H1 (cell line): ENCODE results near the gene ZNFX1. TPM values are rescaled to one million over a fixed set of nuclear protein-coding genes. Genes with fewer than 3 reads are reported as not detected.

Source experiments
- ASH2L ChIP-seq: fragments of 200-600, 300-600 bp; sonication (generic); IDR thresholded peaks from one replicate; pipeline ENCODE4 v1.7.1; 2017; ENCODE audit warnings: low read length
- BACH1 ChIP-seq: IDR thresholded peaks from 2 replicates; pipeline ENCODE4 v1.6.1; 2012; ENCODE audit warnings: low read length, improper control_type of control experiment
- CHD2 ChIP-seq: IDR thresholded peaks from 2 replicates; pipeline ENCODE4 v1.6.1; 2012; ENCODE audit warnings: low read length, improper control_type of control experiment
- CREB1 ChIP-seq: IDR thresholded peaks from 2 replicates; pipeline ENCODE4 v1.6.1; 2012; ENCODE audit warnings: inconsistent platforms
- EP300 ChIP-seq, 2 experiments: IDR thresholded peaks; 1 replicate in 1 of 2; 2 replicates in 1 of 2; pipeline ENCODE4 v1.6.1; 2011 to 2012; ENCODE audit warnings: low read depth in 2 of 2, low read length in 2 of 2, mild to moderate bottlenecking in 2 of 2, borderline replicate concordance in 1 of 2, inconsistent platforms in 1 of 2, moderate library complexity in 1 of 2
- FOSL1 ChIP-seq: IDR thresholded peaks from 2 replicates; pipeline ENCODE4 v1.6.1; 2011; ENCODE audit warnings: mild to moderate bottlenecking, low read depth, low read length, moderate library complexity; ENCODE audit not compliant: insufficient read depth
- JUN ChIP-seq: IDR thresholded peaks from 2 replicates; pipeline ENCODE4 v1.6.1; 2011; ENCODE audit warnings: low read depth, mild to moderate bottlenecking, improper control_type of control experiment, low read length
- MAFK ChIP-seq: IDR thresholded peaks from 2 replicates; pipeline ENCODE4 v1.6.1; 2012; ENCODE audit warnings: low read depth, mild to moderate bottlenecking, improper control_type of control experiment, low read length
- POLR2A ChIP-seq, 2 experiments: IDR thresholded peaks; 1 replicate in 1 of 2; 2 replicates in 1 of 2; pipeline ENCODE4 v1.6.1; 2011; ENCODE audit warnings: low read depth in 2 of 2, low read length in 2 of 2, mild to moderate bottlenecking in 2 of 2; ENCODE audit errors: control extremely low read depth in 1 of 2
- RAD21 ChIP-seq, 2 experiments: IDR thresholded peaks in 1 of 2; conservative IDR thresholded peaks in 1 of 2; 2 replicates each; pipeline ENCODE4 v1.6.1; 2011; ENCODE audit warnings: low read depth in 2 of 2, low read length in 2 of 2, improper control_type of control experiment in 1 of 2, inconsistent platforms in 1 of 2, mild to moderate bottlenecking in 1 of 2, moderate library complexity in 1 of 2
- RXRA ChIP-seq: IDR thresholded peaks from 2 replicates; pipeline ENCODE4 v1.6.1; 2011; ENCODE audit warnings: low read depth, mild to moderate bottlenecking, low read length, moderate library complexity; ENCODE audit not compliant: insufficient read depth
- SAP30 ChIP-seq: fragments of 300-600 bp; sonication (generic); IDR thresholded peaks from 2 replicates; pipeline ENCODE4 v1.7.1; 2012; ENCODE audit warnings: low read length, moderate library complexity, mild to moderate bottlenecking, inconsistent platforms; ENCODE audit not compliant: insufficient read depth, insufficient replicate concordance
- SIRT6 ChIP-seq: IDR thresholded peaks from one replicate; pipeline ENCODE4 v1.7.1; 2012; ENCODE audit warnings: low read length, inconsistent platforms
- SP1 ChIP-seq: IDR thresholded peaks from 2 replicates; pipeline ENCODE4 v1.6.1; 2011; ENCODE audit warnings: low read depth, low read length
- TAF7 ChIP-seq: optimal IDR thresholded peaks from 2 replicates; pipeline ENCODE3; 2011; ENCODE audit warnings: low read depth, mild to moderate bottlenecking, inconsistent platforms, low read length, moderate library complexity, borderline replicate concordance
- TBP ChIP-seq: IDR thresholded peaks from 2 replicates; pipeline ENCODE4 v1.6.1; 2011; ENCODE audit warnings: low read depth, low read length, improper control_type of control experiment
- YY1 ChIP-seq: IDR thresholded peaks from 2 replicates; pipeline ENCODE4 v1.6.1; 2011; ENCODE audit warnings: low read depth, mild to moderate bottlenecking, low read length
- polyA plus RNA-seq, 7 experiments: library from polyadenylated mRNA; depleted of rRNA in 3 of 7; stranded (reverse) in 5 of 7; unstranded in 2 of 7; fragments of >200 nt in 5 of 7; fragments of 200-250 nt in 2 of 7; gene quantifications; 1 replicate in 5 of 7; 2 replicates in 1 of 7; 4 replicates in 1 of 7; pipeline versions ENCODE4 v1.2.1 to v1.2.3, GENCODE V29; 2011 to 2013; ENCODE audit warnings: missing spikeins in 2 of 7, mixed read lengths in 2 of 7
- total RNA-seq: library from RNA; stranded (reverse); fragmentation: NEBNext Ultra II Directional; extraction: Animal tissue kit (Norgen Biotek cat#: 25700); gene quantifications from 2 replicates; pipeline ENCODE4 v1.2.1, GENCODE V29; 2021
- TF ChIP-seq, protein P1 (sequence below), 3 experiments: IDR thresholded peaks; 1 replicate in 2 of 3; 2 replicates in 1 of 3; pipeline versions ENCODE4 v1.5.1 to v1.6.1; 2011; ENCODE audit warnings: low read length in 3 of 3, mild to moderate bottlenecking in 3 of 3, inconsistent platforms in 2 of 3, low read depth in 1 of 3, moderate library complexity in 1 of 3; ENCODE audit not compliant: insufficient read depth in 1 of 3; ENCODE audit errors: control extremely low read depth in 1 of 3
- TF ChIP-seq, protein P2 (sequence below): IDR thresholded peaks from 2 replicates; pipeline ENCODE4 v1.6.1; 2011; ENCODE audit warnings: low read length, improper control_type of control experiment
- TF ChIP-seq, protein P3 (sequence below): IDR thresholded peaks from 2 replicates; pipeline ENCODE4 v1.6.1; 2012; ENCODE audit warnings: inconsistent platforms

Gene ZNFX1
- total and polyA plus RNA-seq, 2 of the 8 experiments (the other 6 are each of a cell fraction or from before 2014, with no cell fraction given): 3.1 to 11.3 TPM

DNA sequence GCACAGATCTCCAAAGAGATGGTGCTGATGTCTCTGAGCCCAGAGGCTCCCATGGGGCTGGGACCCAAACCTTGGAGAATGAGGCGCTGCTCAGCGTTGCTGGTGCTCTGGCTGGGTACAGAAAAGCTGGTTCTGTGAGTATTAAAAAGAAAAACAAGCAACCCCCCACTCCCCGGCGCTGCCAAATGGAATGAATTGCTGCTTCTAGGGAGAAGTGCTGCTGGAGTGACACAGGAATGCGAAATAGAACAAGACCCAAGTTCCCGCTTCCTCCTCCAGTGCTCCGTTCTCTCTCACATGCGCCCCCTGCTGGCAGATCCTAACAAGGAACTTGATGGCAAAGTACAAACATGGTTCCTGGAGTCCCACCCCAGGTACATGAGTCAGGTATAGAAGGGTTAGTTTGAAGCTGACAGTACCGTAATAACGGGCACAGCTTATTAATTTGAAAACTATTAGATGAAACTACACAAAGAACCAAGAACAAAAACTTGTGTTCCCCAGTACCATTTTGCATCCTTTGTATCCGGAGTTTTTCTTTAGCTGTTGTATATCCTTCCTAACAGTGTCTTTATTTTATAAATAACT is 60.8 kb downstream of the ZNFX1 start (continued):
- peak; percentile 81 for TF ChIP-seq YY1
- no peak; a peak in 1 of 3 replicates for TF ChIP-seq POLR2A (IDR thresholded peaks at IDR 0.05; ENCODE audit: control extremely low read depth in 1 of 2, low read depth in 2 of 2, low read length in 2 of 2)
- TF ChIP-seq RAD21 (IDR thresholded peaks at IDR 0.05 in 1 of 2, conservative IDR thresholded peaks at IDR 0.05 in 1 of 2; ENCODE audit: low read depth in 2 of 2, low read length in 2 of 2): peak; percentile 68 to 78
- TF ChIP-seq FOSL1: no peak
- 0 out of 2 replicates have a peak, but pooled peaks have one; percentile 11 for TF ChIP-seq CREB1
- TF ChIP-seq SP1: 0 out of 2 replicates have a peak, but pooled peaks have one; percentile 28
- TF ChIP-seq BACH1: no peak
- TF ChIP-seq SIRT6: no peak
- TF ChIP-seq, protein P1, sequence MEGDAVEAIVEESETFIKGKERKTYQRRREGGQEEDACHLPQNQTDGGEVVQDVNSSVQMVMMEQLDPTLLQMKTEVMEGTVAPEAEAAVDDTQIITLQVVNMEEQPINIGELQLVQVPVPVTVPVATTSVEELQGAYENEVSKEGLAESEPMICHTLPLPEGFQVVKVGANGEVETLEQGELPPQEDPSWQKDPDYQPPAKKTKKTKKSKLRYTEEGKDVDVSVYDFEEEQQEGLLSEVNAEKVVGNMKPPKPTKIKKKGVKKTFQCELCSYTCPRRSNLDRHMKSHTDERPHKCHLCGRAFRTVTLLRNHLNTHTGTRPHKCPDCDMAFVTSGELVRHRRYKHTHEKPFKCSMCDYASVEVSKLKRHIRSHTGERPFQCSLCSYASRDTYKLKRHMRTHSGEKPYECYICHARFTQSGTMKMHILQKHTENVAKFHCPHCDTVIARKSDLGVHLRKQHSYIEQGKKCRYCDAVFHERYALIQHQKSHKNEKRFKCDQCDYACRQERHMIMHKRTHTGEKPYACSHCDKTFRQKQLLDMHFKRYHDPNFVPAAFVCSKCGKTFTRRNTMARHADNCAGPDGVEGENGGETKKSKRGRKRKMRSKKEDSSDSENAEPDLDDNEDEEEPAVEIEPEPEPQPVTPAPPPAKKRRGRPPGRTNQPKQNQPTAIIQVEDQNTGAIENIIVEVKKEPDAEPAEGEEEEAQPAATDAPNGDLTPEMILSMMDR (IDR thresholded peaks at IDR 0.05; ENCODE audit: control extremely low read depth in 1 of 3, insufficient read depth in 1 of 3, low read depth in 1 of 3, low read length in 3 of 3): peak; percentile 81 to 95 (median 85)
- TF ChIP-seq TAF7: peak; percentile 37
- no peak for TF ChIP-seq JUN
- TF ChIP-seq, protein P2, sequence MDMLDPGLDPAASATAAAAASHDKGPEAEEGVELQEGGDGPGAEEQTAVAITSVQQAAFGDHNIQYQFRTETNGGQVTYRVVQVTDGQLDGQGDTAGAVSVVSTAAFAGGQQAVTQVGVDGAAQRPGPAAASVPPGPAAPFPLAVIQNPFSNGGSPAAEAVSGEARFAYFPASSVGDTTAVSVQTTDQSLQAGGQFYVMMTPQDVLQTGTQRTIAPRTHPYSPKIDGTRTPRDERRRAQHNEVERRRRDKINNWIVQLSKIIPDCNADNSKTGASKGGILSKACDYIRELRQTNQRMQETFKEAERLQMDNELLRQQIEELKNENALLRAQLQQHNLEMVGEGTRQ: no peak
- TF ChIP-seq EP300 (IDR thresholded peaks at IDR 0.05; ENCODE audit: borderline replicate concordance in 1 of 2, low read depth in 2 of 2, low read length in 2 of 2): 0 out of 3 replicates have a peak, but pooled peaks of 1 of the 2 experiments have one; percentile 37
- no peak for TF ChIP-seq TBP
- no peak for TF ChIP-seq CHD2
- no peak for TF ChIP-seq SAP30
- TF ChIP-seq MAFK: no peak
- no peak for TF ChIP-seq RXRA
- peak; percentile 41 for TF ChIP-seq ASH2L
- TF ChIP-seq, protein P3, sequence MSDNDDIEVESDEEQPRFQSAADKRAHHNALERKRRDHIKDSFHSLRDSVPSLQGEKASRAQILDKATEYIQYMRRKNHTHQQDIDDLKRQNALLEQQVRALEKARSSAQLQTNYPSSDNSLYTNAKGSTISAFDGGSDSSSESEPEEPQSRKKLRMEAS: 0 out of 2 replicates have a peak, but pooled peaks have one; percentile 22
